ENCODE data around the gene SAPCD1.

SAPCD1 gene

DNA sequence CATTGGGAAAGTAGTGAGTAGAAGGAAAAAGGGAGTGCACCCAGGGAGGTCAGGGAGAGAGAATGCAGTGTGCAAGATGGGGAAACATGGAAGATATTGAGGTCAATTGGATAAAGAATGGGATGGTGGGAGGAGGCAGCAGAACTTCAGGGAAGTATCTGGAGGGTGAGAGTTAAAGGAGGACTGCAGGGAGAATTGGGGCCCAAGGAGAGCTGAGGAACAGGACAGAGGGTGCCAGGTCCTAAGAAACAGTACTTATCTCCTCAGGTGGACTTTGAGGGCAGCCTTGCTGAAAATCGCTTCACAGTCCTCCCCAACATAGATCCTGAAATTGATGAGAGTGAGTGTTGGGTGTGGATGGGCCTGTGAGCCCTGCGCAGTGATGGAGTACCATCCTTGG, 4.2 kb upstream of the SAPCD1 start:
- DNase-seq = no peak

DNA sequence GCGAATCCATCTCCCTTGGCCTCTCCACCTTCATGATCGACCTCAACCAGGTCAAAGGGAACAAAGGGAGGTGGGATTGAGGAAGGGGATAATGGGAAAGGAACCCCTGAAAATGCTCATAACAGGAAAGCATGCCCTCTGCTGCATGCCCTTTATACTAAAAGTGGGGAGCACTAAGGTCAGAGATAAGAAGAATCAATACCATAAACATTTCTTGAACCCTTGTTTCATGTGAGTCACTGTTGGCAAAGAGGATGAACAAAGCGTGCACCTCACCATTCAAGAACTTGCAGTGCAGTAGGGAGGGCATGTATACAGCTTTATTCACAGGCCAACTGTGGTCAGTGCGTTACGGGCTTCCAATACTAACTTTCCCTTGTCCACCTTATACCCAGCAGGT, 1.7 kb upstream of the SAPCD1 start:
- DNase-seq = no peak

DNA sequence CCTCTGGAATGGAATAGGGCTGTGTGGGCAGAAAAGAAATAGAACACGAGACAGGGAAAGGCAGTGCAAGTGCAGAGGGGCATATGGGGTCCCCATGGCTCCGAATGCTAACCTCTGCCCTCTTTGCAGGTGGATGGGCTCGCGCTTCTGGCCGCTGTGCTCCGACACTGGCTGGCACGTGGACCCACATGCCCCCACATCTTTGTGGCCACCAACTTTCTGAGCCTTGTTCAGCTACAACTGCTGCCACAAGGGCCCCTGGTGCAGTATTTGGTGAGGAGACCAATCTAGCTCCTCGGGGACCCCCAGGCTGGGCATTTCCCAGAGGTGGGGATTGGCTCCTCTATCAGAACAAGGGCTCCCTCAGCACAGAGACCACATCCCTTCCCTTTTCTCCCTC, 1.1 kb upstream of the SAPCD1 start:
- DNase-seq = no peak

DNA sequence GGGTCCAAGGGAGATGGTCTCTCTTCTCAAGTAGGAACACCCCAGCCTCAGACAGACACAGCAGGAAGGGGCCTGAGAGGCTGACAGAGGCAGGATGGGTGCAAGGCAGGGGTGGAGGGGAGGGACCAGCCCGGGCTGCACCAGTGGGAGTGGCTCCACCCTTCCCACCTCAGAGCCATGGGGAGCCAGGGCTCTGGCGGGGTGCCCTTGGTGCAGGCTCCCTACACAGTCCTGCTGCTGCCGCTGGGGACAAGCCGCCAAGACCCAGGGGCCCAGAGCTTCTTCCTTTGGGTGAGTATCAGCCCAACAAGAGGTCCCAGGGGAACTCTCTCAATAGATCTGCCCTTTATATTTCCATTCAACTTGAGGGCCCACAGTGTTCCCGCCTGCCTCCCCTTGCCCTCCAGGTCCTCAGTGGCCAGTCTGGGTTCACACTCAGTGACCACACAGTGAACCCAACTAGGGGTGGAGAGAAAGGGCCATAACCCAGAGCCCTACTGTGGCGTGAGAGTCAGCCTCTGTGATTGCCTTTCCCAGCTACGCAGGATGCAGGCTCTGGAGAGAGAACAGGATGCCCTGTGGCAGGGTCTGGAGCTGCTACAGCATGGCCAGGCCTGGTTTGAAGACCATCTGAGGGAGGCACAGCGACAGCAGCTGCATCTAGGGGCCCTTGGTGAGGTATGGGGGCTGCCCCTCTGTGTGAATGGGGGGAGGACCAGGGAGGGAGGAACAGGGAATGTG, 592 bp downstream of the SAPCD1 start:
- no peak for DNase-seq

DNA sequence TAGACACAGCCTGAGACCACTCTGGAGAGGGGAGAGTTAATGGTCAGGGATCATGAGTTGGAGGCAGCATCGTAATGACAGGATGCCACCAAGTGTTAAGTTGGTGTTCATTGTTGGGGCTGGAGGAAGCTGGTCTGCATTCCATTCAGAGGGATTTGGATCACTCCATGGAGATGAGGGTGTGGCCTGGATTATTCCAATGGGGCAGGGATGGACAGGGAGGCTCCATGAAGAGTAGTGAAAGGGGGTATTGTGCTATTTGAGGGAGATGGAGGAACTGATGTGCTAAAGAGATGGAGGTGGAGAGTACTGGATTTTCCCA, 1.1 kb downstream of the SAPCD1 start:
- DNase-seq = no peak

DNA sequence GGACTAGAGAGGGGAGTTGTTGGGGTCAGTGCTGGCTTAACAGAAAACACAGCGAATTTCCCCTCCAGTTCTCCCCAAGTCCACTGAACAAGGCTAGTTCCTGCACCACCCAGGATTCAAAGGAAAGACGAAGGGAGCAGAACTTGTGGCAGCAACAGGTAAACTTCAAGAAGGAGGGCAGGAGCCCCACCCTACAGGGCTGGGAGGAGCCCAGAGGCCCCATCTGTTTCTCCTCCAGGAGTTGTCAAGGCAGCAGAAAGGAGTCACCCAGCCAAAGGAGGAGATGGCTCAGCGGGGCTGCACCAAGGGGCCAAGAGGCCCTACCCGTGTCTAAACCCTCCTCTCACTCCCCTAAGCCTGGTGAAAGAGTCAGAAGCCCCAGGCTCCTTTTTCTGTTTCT, 1.7 kb downstream of the SAPCD1 start:
- DNase-seq = no peak

DNA sequence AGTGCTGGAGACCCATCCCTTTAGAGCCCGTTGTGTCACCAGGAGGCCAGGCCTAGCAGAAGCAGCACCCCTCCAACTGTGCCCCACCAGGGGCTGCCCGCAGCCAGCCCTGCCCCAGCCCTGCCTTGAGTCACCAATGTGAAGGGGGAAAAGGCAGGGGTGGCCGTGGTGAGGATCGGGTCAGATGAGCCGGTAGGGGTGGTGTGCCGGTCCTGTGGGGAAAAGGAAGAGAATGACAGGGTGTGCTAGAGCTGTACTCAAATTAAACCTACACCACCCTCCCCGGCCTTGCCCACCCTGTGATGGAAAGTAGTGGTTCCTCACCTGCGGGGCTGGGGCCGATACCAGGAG, 3.1 kb downstream of the SAPCD1 start:
- DNase-seq = no peak

DNA sequence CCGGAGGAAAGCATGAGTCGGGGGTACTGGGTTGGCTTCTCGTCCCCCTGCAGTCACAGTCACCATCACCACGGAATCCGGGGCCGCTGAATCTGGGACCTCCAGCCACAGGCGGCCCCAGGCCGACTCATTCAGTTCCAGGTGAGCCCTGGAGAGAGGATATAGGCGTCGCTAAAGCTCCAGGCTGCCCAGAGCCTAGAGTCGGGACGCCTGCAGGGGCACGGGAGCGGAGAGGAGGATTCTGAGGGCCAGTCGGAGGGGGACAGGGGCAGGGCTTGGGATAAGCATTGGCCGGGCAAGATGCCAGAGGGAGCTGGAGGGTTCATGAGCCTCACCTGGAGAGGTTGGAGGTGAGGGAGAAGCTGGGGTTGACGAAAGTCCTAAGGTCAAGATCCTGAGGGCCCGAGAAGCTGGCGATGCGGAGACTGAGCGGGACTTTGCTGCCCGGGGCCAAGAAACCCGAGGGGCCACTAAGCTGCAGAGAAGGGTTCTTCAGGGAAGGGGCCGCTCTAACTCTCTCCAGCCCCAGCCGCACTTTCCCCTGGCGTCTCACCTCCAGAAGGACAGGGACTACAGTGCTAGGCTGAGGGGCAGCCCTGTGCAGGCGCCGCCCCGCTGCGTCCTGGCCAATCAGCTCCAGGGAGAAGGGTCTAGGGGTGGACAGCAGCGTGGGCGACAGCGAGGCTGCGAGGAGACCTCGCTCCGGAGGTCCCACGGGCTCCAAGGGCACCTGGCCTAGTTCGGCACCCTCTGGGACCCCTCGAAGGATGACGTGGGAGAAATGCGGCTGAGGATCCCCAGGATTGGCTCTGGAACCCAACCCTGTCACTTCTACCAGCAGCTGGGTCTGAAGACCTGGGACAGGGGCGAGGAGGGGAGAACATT, 3.7 kb downstream of the SAPCD1 start:
- no peak for DNase-seq

DNA sequence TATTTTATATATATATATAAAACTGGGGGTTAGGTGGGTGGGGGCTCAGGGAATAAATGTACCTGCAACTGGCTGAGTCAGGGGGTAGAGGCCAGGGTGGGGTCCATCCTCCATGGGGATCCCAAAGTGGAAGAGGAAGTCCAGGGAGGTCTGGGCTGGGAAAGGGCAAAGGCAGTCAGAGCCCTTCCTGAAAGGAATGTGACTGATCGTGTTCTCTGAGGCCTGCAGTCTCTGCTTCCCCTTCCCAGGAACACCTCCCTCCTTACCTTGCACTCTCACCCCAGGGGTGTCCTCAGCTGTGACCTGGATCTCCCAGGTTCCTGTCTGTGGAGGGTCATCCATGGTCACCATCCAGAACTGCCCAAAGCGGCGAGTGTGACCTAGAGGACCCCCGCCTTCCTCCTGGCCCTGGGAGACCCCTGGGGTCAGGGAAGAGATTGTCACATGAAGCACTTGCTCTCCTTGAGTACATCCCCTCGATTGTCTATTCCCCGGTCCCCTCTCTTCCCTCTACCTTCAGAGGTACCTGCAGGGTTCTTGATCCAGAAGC, 4.7 kb downstream of the SAPCD1 start:
- DNase-seq = no peak

DNA sequence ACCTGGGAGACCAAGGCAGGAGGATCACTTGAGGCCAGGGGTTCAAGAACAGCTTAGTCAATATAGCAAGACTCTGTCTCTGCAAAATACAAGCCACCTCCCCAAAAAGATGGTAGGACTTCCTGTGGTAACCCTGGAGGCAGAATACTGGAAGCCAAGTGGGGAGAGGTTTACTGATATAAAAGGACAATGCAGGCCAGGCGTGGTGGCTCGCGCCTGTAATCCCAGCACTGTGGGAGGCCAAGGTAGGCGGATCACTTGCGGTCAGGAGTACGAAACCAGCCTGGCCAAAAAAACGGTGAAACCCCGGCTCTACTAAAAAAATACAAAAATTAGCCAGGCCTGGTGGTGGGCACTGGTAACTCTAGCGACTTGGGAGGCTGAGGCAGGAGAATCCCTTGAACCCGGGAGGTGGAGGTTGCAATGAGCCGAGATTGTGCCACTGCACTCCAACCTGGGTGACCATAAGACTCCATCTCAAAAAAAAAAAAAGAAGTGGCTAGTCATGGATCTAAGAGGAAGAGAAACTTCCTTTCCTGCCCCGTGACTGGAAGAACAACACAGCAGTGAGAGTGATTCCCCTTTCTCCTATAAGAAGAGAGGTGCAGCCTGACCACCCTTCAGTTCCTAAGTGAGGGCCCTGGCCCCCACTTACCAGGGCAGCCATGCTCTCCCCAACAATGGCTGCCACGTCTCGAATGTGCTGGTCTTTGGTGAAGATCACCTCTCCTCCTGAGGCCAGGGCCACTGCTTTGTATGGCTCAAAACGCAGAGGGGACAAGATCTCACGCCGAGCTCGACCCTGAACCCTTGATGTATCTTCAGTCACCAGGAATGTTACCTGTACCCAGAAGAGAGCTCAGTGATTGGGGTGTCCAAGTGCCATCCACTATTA, 6.2 kb downstream of the SAPCD1 start:
- DNase-seq = no peak

DNA sequence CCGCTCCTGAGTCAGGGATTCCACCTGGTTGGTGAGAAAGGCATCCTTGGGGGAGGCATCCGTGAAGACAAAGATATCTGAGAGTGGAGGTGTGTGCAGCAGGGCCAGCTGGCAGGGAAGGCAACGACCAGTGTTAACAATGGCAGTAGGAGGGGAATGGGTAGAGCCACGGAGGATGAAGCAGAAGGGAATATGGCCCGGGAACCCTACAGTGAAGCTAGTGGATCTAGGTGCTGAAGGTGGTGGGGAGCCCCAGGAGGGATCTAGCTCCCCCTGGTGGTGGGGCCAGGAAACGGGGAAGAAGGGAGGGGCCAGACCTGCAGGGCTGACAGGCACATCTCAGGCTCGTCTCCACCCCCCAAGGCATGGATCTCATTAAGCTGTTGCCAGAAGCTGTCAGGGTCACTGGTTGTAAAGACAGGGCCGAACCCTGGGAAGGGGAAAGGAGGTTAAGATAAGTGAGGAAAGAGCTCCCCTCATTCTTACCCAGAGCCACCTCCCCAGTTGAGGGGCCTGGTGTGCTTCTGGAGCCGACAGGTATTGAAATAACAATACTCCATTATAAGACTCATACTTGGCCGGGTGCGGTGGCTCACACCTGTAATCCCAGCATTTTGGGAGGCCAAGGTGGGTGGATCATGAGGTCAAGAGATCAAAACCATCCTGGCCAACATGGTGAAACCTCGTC, 7.4 kb downstream of the SAPCD1 start:
- DNase-seq = no peak

DNA sequence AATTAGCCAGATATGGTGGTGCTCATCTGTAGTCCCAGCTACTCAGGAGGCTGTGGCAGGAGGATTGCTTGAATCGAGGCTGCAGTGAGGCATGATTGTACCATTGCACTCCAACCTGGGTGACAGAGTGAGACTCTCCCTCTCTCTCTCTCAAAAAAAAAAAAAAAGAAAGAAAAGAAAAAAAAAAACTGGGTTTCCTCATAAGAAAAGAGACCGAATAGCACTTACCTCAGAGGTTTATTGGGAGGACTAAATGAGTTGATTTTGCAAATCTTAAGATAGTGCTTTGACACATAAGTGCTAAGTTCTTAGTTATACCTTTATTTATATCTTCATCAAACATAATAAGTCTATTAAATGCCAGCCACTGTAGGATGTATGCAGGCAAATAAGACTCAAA, 8.4 kb downstream of the SAPCD1 start:
- no peak for DNase-seq

DNA sequence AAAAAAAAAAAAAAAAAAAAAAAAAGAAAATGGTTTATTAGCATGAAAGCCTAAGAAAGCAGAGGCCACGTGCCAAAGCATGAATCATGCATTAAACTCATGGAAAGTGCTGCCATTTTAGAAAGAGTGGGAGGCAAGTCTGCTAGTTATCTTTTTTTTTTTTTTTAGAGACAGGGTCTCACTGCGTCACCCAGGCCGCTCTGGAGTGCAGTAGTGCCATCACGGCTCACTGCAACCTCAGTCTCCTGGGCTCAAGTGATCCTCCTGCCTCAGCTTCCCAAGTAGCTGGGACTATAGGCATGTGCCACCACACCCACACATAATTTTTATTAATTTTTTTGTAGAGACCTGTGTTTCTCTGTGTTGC, 9.5 kb downstream of the SAPCD1 start:
- no peak for DNase-seq

DNA sequence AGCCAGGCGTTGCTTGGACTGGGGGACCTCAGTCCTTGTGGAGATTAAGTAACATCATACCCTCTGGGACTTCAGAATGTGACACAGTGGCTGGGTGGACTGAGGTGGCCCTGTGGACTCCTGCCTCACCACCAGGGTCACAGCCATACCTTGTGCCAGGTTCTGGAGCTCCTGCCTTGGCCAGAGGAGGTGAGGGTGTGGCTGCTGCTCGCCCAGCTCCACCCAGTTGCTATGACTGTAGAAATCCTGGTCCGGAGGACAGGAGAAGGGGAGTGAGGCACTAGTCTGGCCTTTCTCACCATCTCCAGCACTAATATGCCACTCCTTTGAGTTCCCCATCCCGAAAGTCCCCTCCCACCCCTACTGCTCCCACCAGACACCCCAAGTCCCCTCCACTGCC, 12.7 kb downstream of the SAPCD1 start:
- DNase-seq = no peak

DNA sequence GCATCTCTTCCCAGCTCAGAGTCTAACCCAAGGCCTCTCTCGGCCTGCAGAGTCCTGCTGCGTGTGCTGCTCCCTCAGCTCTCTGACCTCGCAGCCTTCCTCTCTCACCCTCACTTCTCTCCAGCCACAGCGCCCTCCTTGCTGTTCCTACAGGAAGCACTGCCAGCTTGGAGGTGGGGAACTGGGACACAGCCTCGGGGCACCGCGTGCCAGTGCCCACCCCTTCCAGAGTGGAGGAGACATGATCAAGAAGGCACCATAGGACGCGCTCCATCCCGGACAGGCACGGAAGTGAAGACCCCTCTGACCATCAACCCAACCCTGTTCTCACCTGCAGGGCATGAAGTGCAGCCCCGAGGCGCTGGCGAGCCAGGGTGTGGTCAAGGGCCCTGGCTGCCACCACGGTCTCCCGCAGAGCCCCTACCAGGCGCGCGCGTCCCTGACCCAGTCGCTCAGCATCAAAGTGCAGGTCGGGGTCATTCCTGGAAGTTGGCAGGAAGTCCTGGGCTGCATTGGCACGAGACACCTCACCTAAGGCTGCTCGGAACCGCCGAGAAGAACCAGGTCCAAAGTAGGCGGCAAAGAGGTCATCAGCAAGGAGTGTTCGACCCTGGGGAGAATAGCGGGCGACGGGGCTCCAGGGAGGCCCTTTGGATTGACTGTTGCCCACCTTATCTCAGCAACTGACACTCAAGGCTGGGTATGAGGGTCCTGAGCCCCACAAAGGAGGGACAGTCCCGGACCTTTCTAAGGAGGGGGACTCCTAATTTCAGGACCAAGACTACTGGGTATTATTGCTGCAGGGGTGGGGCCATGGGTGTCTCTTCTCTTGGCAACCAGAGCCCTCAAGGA, 13.4 kb downstream of the SAPCD1 start:
- no peak for DNase-seq

DNA sequence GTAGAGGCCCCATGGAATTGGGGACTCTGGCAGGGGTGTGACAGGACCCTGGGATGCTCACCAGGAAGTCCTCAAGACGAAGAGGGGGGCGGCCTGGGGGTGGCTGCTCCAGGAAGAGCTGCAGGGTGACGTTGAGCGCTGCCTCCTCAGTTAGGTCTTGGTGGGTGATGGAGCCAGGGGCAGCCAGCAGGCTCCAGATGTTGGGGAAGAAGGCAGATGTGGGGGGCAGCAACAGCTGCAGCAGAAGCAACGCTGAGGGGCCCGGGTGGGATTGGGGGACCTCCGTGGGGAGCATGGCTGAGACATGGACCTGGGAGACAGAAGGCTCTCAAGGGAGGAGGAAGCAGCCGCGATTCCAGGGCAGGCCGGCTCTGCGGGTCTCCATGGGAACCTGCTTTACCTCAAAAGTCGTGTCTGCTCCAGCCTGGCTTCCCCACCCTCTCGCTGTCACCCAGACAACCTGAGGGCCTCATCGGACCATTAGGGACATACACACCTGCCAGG, 14.1 kb downstream of the SAPCD1 start:
- DNase-seq = no peak

DNA sequence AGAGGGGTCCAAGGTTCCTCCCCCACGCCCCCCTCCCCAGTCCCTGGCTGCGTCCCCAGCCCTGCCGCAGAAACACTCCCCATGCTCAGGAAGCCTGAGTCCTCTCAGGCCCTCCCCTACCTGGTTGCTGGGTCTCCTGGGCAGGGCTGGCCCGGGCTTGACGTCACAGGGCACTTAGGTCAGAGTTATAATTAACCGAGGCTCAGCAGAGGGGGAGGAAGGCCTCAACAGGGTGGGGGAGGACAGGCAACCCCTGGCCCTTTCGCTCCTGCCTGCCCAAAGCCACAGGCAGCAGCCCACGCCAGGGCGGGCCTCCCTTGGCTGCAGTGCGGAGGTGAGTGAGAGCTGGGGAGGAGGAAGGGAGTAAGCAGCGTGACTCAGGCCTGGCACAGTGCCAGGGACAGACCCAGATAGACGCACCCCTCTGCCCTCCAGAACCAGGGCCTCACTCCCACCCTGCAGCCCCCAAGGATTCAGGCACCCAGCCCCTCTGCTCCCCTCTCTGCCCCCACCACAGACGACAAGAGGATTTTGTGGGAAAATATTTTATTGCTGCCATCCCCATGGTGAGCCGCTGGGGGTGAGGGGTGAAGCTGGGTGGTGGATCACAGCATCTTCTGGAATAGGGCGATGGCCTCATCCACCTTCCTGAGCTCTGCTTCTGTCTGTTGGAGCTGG, 14.7 kb downstream of the SAPCD1 start, which contains the start of gene VWA7:
Gene VWA7 (minus strand): TSS at position 340 of the 678 bp plus-strand sequence. CDS start 549 bp downstream, outside the sequence.
- DNase-seq = no peak

DNA sequence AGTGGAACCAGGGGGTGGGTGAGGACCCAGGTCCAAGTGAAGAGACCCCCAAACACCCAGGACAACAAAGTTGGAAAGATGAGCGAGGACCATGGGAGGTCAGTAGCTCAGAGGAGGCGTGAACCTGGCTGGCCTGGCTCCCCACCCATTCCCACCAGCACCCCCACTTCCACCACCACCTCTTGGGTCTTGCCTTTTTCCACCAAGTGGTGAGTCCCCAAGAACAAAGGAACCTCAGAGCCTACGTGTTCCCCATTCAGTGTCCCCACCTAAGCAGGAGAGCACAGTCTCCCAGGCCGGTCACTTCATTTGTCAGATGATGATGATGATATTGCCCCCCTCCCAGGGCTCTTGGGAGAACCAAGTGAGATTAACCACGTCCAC, 15.2 kb downstream of the SAPCD1 start:
- no peak for DNase-seq

DNA sequence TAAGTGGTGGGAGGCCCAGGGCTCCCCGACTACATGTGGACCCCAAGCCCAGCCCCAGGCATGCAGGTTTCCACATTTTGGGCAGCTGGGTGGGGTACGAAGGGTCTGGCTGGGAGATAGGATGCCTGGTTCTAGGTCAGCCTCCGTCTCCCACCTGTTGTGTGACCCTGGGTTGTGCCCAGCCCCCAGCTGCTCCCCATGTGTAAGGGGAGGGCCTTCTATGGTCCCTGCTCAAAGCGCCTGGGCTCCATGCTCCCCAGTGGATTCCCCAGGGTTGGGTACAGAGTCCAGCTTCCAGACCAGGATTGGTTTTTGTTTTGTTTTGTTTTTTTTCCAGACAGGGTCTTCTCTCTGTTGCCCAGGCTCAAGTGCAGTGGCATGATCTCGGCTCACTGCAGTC, 15.7 kb downstream of the SAPCD1 start:
- DNase-seq = no peak

DNA sequence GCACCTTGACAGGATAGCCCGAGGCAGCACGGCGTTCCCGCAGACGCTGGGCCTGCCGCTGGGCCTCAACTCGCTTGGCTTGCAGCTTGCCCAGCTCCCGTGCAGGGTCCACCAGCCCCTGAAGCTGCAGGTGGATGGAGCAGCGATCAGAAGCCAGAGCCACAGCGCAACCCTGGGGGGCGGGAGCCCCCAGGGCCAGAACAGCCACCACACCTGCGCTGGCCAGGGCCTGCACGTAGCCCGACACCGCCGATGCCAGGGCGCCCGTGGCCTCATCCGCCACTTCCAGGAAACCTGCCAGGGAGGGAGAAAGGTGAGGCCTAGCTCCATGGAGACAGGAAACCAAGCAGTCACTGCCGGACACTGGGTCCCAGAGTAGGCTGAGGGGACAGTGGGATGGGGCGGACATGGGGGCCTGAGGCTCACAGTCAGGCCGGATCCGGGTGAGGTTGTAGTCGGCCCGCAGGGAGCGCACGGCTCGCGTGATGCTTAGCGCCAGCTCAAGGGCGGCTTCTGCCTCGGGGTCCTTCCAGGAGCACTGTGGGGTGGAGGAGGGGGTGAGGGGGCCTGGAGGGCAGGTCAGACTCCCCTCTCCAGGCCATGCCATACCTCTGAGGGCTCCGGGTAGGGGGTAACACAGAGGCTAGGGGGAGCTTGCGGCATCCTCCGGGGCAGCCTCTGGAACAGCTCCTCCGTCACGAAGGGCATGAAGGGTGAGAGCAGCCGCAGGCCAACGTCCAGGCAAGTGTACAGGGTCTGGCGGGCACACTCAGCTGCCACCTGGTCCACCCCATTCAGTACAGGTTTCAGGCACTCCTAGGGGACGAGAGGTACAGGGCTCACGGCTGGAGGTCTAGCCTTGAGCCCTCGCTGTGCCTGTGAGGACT, 16.8 kb downstream of the SAPCD1 start:
- no peak for DNase-seq
